Measurements from ENCODE around the gene HSP90AB1.

DNA sequence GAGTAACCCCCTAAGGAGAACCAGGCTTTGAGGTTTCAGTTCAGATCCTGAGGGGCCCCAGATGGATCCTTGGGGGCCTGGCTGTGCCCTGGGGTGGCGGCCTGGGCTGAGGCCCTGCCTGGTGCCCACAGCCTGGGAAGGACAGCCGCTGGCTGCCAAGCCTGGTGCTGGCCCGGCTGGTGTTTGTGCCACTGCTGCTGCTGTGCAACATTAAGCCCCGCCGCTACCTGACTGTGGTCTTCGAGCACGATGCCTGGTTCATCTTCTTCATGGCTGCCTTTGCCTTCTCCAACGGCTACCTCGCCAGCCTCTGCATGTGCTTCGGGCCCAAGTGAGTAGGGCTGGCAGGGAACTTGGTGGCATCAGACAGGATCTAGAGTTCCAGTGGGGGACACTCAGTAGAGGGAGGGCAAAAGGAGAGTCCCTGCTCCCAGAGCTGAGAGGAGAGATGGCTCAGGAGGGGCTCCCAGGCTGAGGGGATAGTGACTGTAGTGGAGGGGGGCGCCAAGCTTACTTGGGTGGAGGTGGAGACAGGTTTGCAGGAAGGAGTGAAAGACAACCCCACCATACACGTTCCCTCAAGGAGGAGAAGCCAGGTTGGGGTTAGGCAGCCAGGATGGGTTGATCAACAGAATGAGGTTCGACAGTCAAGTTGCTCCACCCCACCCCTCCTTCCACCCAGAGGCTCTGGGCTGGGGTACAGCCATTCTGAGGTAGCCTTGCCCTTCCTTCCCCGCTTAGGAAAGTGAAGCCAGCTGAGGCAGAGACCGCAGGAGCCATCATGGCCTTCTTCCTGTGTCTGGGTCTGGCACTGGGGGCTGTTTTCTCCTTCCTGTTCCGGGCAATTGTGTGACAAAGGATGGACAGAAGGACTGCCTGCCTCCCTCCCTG lies 14.0 kb upstream of the HSP90AB1 start:
- TF ChIP-seq EP300 (IDR thresholded peaks at IDR 0.05; ENCODE audit: low read depth) = no peak
- no peak for TF ChIP-seq POLR2A (IDR thresholded peaks at IDR 0.05)
- no peak for TF ChIP-seq POLR2AphosphoS5 (IDR thresholded peaks at IDR 0.05)
- TF ChIP-seq, protein P1, sequence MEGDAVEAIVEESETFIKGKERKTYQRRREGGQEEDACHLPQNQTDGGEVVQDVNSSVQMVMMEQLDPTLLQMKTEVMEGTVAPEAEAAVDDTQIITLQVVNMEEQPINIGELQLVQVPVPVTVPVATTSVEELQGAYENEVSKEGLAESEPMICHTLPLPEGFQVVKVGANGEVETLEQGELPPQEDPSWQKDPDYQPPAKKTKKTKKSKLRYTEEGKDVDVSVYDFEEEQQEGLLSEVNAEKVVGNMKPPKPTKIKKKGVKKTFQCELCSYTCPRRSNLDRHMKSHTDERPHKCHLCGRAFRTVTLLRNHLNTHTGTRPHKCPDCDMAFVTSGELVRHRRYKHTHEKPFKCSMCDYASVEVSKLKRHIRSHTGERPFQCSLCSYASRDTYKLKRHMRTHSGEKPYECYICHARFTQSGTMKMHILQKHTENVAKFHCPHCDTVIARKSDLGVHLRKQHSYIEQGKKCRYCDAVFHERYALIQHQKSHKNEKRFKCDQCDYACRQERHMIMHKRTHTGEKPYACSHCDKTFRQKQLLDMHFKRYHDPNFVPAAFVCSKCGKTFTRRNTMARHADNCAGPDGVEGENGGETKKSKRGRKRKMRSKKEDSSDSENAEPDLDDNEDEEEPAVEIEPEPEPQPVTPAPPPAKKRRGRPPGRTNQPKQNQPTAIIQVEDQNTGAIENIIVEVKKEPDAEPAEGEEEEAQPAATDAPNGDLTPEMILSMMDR (IDR thresholded peaks at IDR 0.05) = no peak
